Stimulated activated CD8-positive, alpha-beta memory T cell treated with anti-CD3 and anti-CD28 coated beads, Interleukin-2, amount 100 ng/mL, for 48 hours (primary cell): ENCODE data around the gene COPS8.

Source experiments
- DNase-seq, 2 donors: peaks; one replicate each; pipeline ENCODE4 v3.0.0-alpha.2; 2020; ENCODE audit warnings: low read depth in 2 of 2

Gene COPS8

DNA sequence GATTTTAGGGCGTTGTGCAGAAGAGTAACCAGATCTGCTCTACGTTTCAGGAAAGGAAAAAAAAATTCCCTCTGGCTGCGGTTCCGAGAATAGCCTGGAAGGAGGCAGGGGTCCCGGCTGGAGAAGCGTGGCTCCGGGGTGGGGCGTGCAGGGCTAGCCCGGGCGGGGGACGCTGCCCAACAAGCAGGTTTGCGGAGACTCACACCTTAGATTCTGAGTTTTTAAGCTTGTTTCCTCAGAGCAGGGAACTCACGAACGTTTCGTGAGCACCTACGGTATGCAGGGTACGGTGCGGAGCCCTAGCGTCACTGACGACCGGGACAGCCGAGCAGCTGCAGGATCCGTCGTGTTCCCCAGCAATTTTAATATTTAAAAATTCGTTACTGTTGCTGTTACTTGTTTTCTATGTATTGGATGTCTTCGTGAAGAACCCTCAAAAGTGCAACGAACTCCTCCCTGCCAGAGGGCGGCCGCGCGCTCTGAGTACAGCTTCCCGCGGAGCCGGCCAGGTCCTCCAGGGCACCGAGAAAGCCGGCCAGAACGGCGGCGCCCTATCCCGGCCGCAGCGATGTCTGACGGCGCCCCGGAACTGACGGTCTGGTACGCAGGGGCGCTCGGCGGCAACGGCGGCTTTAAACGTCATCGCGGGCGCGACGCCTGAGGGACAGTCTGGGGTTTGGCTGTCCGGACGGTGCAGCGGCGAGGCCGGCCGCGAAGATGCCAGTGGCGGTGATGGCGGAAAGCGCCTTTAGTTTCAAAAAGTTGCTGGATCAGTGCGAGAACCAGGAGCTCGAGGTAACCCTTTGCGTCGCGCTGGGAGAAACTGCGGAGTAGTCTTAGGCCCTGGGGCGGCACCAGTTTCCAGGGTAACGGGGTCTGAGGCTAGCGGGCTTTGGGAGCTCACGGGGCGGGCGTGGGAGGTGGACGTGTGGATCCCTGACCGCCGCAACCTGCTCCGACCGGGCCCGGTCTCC, at the start of gene COPS8:
COPS8 (plus strand) TSS at position 642 of the 974 bp plus-strand sequence; CDS start at position 718, 76 bp downstream.
- peak; percentile 88 to 89 for DNase-seq

GRCh38 chr2:237039301-237040031, 46.2 kb upstream of the COPS8 start:
- DNase-seq = no peak

GRCh38 chr2:237041231-237041630, 44.5 kb upstream of the COPS8 start:
- DNase-seq = no peak

DNA sequence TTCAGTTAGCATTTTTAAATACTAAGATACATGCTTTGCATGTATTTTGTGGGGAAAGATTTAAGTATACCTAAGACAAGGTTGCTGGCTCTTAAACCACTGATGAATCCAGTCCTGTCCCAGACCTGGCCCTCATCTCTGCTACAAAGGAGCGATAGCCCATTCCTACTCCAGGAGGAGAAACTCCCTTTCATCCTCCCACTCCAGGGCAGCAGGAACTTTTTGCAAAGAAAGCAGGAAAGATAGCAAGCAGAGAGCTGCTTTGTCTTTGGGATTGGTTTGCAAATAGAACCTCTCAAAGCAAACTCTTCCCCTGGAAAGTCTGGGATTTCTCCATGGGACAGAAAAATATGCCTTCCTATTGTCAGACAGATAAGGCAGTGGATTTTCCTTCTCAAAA, 43.6 kb upstream of the COPS8 start:
- no peak for DNase-seq

DNA sequence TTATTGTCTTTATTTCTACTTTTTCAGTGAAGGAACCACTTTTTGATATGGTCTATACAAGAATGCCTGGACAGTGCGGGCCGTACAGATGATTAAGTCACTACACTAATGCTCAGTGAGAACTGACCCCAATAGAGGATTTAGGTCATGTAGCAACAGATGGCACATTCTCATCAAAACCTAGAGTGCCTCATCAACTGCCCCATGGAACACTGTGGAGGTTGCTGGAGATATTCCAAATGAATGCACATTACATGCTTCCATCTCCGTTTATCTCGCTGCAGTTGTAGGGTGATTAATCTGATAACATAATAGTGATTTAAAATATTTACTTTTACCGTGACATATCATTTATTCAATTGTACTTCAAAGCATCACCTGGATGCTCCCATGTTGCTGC, 41.8 kb upstream of the COPS8 start:
- no peak for DNase-seq

- no peak for DNase-seq
These were observed 41.4 kb upstream of the COPS8 start for GRCh38 chr2:237044281-237044680.

GRCh38 chr2:237045449-237045848, 40.2 kb upstream of the COPS8 start:
- DNase-seq = no peak

DNA sequence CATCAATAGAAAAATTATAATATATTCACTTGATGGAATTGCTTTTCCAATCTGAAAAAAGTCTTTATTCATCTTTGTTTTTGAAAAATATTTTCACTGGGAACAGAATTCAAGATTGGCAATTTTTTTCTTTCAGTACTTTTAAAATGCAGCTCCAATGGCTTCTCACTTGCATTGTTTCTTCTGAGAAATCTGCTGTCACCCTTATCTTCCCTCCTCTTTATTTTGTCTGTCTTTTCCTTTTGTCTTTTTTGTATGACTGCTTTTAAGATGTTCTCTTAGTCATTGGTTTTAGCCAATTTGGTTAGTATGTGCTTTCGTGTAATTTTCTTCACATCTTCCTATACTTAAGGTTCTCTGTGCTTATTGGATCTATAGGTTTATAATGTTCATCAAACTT, 37.1 kb upstream of the COPS8 start:
- DNase-seq = no peak

- DNase-seq = no peak
These were observed 33.8 kb upstream of the COPS8 start for GRCh38 chr2:237051861-237052260.

GRCh38 chr2:237053066-237053465, 32.6 kb upstream of the COPS8 start:
- DNase-seq = no peak

DNA sequence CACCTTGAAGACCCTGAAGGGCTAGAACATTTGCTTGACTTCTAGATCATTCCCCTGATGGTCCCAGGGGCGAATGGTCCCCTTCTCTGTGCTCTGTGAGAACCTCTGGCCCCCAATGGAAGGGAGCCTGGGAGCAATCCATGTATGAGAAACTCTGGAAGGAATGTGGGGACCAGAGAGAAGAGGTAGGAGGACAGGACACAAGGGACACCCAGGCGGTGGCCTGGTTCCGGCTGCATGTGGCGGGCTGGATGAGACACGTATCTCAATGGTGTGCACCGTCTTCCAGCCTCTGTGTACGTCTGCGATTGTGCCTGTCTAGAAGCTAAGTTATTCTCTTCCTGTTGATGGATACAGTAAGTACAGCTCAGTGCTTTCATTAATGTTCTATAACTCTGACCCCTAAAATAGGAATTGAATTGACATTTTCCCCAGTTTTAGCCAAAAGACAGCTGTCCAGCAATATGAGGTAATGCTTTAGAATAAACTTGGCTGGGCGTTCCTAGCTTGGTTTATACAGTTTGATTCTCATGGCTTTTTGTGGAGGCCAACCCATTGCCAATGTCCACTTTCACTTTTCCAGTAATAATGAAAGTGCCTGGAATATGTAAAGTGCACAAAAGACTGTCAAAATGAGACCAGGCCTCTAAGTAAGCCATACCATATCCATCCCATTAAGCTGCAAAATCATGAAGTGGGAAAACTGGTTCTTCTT, 30.1 kb upstream of the COPS8 start:
- no peak for DNase-seq

DNA sequence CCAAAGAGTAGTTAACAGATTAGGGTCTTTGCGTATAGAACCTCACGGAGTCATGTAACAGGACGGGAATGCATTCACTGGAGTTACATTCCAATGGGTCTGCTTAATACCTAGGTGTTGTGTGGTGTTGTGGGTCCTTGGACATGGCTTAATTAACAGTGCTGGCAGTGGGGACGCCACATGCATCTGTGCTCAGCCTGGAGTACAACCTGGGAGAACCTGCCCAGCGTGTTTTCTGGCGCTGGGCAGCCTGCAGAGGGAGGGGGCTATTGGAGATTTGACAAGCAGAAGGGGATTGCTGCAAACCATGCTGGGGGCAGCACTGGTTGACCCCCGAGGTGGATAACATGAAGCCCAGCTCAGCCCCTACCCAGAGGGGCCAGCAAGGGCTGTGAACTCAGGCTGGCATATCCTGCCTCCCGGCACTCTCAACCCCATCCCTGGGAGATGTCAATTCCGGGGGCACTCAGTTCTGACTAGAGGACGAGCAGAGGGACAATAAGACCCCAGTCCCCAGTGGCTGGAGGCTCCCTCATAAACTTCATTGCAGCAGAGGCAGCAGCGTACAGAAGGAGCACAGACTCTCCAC, 29.3 kb upstream of the COPS8 start:
- no peak for DNase-seq

DNA sequence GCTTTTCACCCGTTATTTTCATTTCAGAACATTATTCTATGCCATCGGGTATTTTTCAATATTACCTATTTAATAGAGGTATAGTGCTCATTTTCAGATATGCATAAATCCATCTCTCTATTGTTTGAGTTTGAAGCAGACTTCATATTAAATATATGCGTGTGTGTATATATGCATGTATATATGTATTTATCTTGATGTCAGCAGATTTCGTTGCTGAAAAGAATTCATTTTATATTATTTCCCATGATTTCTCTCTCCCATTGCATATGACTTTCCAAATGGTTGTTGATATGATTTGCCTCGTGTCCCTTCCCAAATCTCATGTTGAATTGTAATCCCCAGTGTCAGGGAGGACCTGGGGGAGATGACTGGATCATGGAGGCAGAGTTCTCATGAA, 28.6 kb upstream of the COPS8 start:
- DNase-seq = no peak

GRCh38 chr2:237057893-237058300, 27.8 kb upstream of the COPS8 start:
- DNase-seq = no peak

GRCh38 chr2:237058423-237058822, 27.3 kb upstream of the COPS8 start:
- DNase-seq = no peak

DNA sequence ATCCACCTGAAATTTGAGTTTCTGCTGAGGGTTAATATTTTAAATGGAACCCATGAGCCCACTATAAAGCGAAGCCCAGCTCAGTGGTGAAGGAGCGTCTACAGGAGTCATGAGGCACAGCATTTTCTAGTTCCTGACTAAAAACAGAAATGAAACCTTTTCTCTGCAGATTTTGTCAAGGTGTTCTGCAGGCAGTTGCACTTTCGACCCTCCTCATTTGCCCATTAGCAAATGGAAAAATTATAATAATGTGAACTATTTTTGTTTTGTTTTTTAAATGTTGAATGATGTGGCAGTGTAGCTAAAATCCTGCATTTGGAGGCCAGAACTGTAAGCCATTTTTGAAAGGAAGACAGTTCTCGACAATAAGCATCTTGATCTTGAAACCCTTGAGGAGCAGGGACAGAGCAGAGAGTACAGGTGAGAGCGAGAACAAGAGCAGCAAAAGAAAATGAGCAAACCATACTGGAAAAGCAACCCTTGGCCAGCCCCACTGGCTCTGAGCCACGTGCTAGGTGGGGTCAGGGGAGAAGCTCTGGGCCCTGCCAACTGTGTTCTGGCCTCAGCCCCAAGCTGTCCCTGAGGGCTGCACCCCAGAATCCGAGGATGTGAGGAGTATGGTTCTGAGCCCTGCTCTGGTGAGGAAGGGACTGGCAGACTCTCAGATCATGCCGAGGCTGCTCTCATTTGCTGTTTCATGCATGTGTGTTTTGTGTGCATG, 26.4 kb upstream of the COPS8 start:
- DNase-seq = no peak

GRCh38 chr2:237060534-237061312, 25.0 kb upstream of the COPS8 start:
- no peak for DNase-seq

DNA sequence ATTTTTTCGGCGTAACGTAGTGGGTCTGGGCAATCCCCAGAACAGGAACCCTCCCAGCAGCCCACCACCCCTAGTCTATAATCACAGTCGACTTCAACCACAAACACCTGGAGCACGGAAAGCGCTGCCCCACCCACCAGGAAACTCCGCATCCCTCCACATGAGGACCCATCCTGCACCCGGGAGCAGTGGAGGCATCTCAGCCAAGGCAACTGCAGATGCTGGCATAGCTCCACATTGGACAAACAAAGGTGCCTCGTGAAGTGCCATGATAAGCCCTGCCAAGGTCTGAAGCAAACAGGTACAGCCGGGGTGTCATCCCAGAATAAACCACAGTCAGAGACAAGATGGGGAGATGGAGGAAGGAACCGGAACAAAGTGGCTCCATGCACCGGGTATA, 24.3 kb upstream of the COPS8 start:
- no peak for DNase-seq

- DNase-seq = no peak
These were observed 23.1 kb upstream of the COPS8 start for GRCh38 chr2:237062585-237062984.
